Measurements from ENCODE around the gene GALNT8.

GALNT8 gene

DNA sequence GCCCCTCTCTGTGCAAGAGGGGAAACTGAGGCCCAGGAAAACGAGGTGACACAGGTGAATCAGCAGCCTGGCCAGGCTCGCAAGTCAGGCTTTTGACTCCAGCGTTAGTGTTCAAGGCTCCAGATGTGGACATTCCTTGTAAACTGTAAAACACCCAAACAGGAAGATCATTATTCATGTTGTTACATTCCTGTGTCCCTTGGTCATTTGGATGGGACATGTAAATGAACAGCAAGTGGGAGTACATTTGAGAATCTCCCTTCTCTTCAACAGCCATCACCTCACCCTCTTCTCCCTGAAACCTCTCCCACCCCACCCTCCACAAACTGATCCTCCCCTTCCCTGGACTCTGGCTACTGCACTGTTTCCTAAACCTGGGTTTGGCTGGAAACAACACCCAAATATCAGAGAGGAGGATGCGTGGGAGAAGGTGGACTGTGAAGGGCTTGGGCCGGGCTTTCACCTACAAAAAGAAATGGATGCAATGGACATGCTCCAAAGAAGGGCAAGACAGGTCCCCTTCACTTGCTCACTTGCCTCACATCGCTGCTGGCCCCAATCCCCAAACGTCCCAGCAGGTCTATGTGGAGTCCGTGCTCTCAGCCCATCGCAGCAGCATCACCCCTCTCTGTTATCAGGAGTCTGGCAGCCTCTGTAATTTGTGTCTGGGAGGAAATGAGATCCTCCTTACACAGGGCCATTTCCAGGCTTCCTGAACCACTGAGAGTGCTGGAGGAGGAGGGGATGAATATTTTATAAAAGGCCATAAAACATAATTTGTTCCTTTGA is 76.7 kb downstream of the GALNT8 start:
- DNase-seq (ENCODE audit: low spot score) = no peak

DNA sequence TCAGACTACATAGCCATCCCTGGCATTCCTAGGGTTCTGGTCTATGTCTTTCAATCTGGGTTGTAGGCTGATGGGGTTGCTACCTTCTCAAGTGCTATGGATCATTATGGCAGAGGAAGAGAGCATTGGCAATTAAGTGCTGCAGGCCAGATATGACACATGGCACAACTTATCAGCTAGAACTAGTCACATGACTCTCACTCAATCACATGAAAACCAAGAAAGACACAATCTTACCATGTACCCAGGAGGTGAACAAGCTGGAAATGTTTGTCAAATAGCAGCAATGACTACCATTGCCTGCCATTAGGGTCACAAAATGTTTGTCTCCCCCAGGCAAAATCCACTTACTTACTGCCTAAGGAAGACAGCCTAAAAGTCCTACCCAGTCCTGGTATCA is 80.4 kb downstream of the GALNT8 start:
- no peak for DNase-seq (ENCODE audit: low spot score)

DNA sequence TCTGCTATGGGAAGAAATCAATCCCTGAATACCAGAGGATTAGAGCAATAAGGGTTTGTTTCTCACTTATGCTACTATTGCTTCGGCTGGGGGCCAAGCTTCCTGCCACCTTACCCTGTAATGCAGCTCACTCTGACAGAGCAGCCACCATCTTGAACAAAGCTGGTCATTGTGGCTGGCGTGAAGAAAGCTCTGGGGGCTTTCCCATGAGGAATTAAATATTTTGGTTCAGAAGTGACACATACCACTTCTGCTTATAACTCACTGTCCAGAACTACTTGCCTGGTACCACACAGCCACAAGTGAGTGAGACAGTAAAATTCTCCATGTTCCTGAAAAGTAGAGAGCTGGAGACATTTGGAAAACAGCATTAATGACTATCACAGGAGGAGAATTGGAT is 82.6 kb downstream of the GALNT8 start:
- no peak for DNase-seq (ENCODE audit: low spot score)

DNA sequence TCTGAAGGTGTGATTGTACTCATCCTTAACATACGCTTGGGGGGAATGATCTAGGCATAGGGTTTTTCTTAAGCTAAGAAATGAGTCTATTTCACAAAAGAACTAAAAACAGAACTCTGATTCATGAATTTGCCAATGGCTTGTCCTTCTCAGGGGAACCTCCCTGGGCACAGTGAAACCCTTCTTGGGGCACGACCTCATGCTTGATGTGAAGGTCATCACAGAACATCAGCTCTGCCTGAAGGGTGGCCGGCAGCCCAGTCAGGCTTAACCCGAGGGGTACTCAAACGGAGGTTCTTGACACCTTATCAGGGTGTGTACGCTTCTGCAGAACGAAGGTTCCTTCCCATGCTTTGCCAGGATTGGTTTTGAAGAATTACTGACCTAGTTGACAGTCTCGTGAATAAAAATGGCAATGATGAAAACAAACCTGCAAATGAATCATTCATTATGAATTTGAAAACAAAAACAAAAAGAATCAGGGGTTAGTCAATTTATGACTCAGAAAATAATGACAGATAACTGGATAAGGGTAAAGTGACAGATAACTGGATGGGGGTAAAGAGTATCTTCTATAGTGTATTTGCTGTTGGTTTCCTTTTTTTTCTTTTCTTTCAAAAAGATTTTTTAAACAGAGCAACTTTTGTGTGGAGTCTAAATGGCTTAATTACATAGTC is 86.4 kb downstream of the GALNT8 start:
- no peak for DNase-seq (ENCODE audit: low spot score)

DNA sequence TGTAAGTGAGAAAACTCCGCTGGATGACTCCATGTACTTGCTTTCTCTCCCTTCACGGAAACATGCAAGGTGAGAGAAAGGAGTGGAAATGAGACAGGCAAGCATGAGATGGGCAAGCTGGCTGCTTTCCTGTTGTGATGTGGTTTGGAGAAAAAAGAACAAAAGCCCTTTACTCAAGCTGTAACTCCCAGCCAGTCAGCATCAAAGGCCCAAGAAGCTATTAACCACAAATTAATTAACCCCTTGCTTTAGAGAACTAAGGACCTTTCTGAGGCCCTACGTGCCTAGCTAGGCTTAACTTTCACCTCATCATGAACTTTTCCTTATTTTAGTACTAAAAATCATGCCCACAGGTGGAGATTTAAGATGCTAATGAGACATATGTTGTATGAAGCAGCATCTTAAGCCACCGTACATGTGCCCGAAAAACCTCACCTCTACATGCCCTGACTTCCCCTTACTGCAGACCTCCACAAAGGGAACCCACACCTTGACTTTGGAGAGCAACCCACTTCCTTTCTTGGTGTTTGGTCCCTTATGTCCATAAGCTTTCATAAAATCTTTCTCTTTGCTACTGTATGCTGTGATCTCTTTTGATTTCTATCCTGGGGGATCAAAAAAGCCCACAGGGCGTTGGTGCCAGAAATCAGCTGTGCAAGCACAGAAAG is 87.0 kb downstream of the GALNT8 start:
- DNase-seq (ENCODE audit: low spot score) = no peak

GRCh38 chr12:4807813-4808212 is 87.6 kb downstream of the GALNT8 start:
- DNase-seq (ENCODE audit: low spot score) = no peak

GRCh38 chr12:4809013-4809448 is 88.8 kb downstream of the GALNT8 start:
- peak; percentile 87 for DNase-seq (ENCODE audit: low spot score)

- peak; percentile 78 for DNase-seq (ENCODE audit: low spot score)
Observed at GRCh38 chr12:4809449-4810218, 89.4 kb downstream of the GALNT8 start.

DNA sequence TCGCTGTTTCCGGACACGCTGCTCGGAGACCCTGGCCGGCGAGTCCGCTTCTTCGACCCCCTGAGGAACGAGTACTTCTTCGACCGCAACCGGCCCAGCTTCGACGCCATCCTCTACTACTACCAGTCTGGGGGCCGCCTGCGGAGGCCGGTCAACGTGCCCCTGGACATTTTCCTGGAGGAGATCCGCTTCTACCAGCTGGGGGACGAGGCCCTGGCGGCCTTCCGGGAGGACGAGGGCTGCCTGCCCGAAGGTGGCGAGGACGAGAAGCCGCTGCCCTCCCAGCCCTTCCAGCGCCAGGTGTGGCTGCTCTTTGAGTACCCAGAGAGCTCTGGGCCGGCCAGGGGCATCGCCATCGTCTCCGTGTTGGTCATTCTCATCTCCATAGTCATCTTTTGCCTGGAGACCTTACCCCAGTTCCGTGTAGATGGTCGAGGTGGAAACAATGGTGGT is 90.0 kb downstream of the GALNT8 start:
- DNase-seq (ENCODE audit: low spot score) = no peak

- DNase-seq (ENCODE audit: low spot score) = no peak
Observed at GRCh38 chr12:4812624-4813327, 92.6 kb downstream of the GALNT8 start.

- DNase-seq (ENCODE audit: low spot score) = no peak
Observed at GRCh38 chr12:4813741-4814140, 93.5 kb downstream of the GALNT8 start.

DNA sequence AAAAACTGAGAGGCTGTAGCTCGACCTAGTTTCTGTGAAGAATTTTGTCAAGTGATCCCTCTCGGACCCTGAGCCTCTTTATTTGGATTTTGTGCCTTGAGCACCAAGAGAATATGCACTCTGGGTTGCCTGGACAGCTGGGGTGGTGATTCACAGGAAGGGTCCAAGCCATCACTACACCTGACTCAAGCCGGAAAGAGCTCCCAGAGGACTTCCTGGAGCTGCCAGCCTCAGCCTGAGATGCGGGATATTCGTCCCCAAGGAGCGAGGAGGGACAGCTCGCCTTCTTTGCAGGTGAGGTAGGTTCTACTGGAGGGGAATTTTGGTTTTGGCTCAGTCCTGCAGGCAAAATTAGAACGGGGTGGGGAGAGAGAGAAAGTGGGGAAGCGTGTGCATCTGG is 94.3 kb downstream of the GALNT8 start:
- DNase-seq (ENCODE audit: low spot score) = no peak

- no peak for DNase-seq (ENCODE audit: low spot score)
Observed at GRCh38 chr12:4816744-4817525, 96.7 kb downstream of the GALNT8 start.

GRCh38 chr12:4817880-4818279 is 97.7 kb downstream of the GALNT8 start:
- no peak for DNase-seq (ENCODE audit: low spot score)

DNA sequence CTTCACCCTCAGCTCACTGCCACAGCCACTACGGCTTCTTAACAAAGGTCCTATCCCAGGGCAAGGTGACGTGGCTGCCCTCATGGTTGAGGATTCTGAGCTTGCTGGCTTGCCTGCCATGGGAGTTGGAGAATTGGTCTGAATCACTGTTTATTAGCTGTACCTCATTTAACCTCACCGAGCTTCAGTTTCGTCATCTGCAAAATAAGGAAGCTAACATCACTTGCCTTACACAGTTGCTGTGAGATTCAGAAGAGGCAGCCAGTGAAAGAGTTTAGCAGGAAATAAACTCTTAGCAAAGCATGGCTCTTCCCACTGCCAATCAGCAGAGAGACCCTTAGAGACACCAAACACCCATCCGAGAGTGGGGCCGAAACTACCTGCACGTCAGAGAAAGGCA is 99.5 kb downstream of the GALNT8 start:
- DNase-seq (ENCODE audit: low spot score) = no peak

- DNase-seq (ENCODE audit: low spot score) = no peak
Observed at GRCh38 chr12:4820971-4821370, 100.8 kb downstream of the GALNT8 start.

All from ecto neural progenitor cell (in vitro differentiated cells).